Trophoblast cell (in vitro differentiated cells and primary cell): ENCODE data around the gene ST8SIA5.

ENCODE experiments used
- DNase-seq, 2 donors: peaks; one replicate each; pipeline ENCODE4 v3.0.0-alpha.2; 2016
- H2AFZ ChIP-seq: 2 replicates; pipeline ENCODE4 v1.6.1; 2013; ENCODE audit warnings: low read length, moderate library complexity, mild to moderate bottlenecking; ENCODE audit not compliant: insufficient read depth, poor library complexity
- H2AK5ac ChIP-seq: 2 replicates; pipeline ENCODE4 v1.6.1; 2013; ENCODE audit warnings: mild to moderate bottlenecking, low read length
- H2BK120ac ChIP-seq: 2 replicates; pipeline ENCODE4 v1.6.1; 2013; ENCODE audit warnings: low read length, mild to moderate bottlenecking, moderate library complexity; ENCODE audit not compliant: insufficient read depth, poor library complexity
- H2BK12ac ChIP-seq: 2 replicates; pipeline ENCODE4 v1.6.1; 2013; ENCODE audit warnings: mild to moderate bottlenecking, low read length, moderate library complexity
- H2BK5ac ChIP-seq: 2 replicates; pipeline ENCODE4 v1.6.1; 2013; ENCODE audit warnings: low read length, low read depth, moderate library complexity, mild to moderate bottlenecking; ENCODE audit not compliant: poor library complexity
- H3K14ac ChIP-seq: 2 replicates; pipeline ENCODE4 v1.6.1; 2013; ENCODE audit warnings: mild to moderate bottlenecking, low read length
- H3K18ac ChIP-seq: 2 replicates; pipeline ENCODE4 v1.6.1; 2013; ENCODE audit warnings: mild to moderate bottlenecking, low read length
- H3K23ac ChIP-seq: 2 replicates; pipeline ENCODE4 v1.6.1; 2013; ENCODE audit warnings: low read length
- H3K27ac ChIP-seq: 2 replicates; pipeline ENCODE4 v1.5.1; 2013; ENCODE audit warnings: low read depth, mild to moderate bottlenecking, inconsistent platforms, low read length, moderate library complexity
- H3K27me3 ChIP-seq: 2 replicates; pipeline ENCODE4 v1.6.1; 2013; ENCODE audit warnings: inconsistent platforms, mild to moderate bottlenecking, low read length, moderate library complexity; ENCODE audit not compliant: insufficient read depth
- H3K36me3 ChIP-seq, 2 experiments: 1 replicate in 1 of 2; 2 replicates in 1 of 2; pipeline ENCODE4 v1.6.1; 2013; ENCODE audit warnings: low read length in 2 of 2, mild to moderate bottlenecking in 2 of 2, moderate library complexity in 1 of 2; ENCODE audit not compliant: insufficient read depth in 2 of 2, control insufficient read depth in 1 of 2
- H3K4ac ChIP-seq: 2 replicates; pipeline ENCODE4 v1.6.1; 2013; ENCODE audit warnings: low read depth, mild to moderate bottlenecking, low read length, moderate library complexity
- H3K4me1 ChIP-seq, 2 experiments: 1 replicate in 1 of 2; 2 replicates in 1 of 2; pipeline ENCODE4 v1.6.1; 2013; ENCODE audit warnings: low read length in 2 of 2, mild to moderate bottlenecking in 2 of 2, moderate library complexity in 1 of 2; ENCODE audit not compliant: insufficient read depth in 2 of 2, control insufficient read depth in 1 of 2
- H3K4me2 ChIP-seq: 2 replicates; pipeline ENCODE4 v1.6.1; 2013; ENCODE audit warnings: inconsistent platforms, mild to moderate bottlenecking, low read length, moderate library complexity
- H3K4me3 ChIP-seq: 2 replicates; pipeline ENCODE4 v1.5.1; 2013; ENCODE audit warnings: mild to moderate bottlenecking, low read depth, low read length, inconsistent platforms
- H3K79me1 ChIP-seq: one replicate; pipeline ENCODE4 v1.6.1; 2013; ENCODE audit warnings: low read length
- H3K79me2 ChIP-seq: 2 replicates; pipeline ENCODE4 v1.6.1; 2013; ENCODE audit warnings: low read length, mild to moderate bottlenecking; ENCODE audit not compliant: control insufficient read depth, insufficient read depth, poor library complexity
- H3K9ac ChIP-seq: 2 replicates; pipeline ENCODE4 v1.6.1; 2013; ENCODE audit warnings: mild to moderate bottlenecking, low read length
- H3K9me3 ChIP-seq: 2 replicates; pipeline ENCODE4 v1.6.1; 2013; ENCODE audit warnings: low read depth, mild to moderate bottlenecking, control low read depth, inconsistent platforms, low read length; ENCODE audit not compliant: insufficient read depth
- H4K12ac ChIP-seq: 2 replicates; pipeline ENCODE4 v1.6.1; 2013; ENCODE audit warnings: low read depth, mild to moderate bottlenecking, low read length, moderate library complexity
- H4K8ac ChIP-seq: 2 replicates; pipeline ENCODE4 v1.6.1; 2013; ENCODE audit warnings: low read depth, mild to moderate bottlenecking, low read length, moderate library complexity
- H4K91ac ChIP-seq: one replicate; pipeline ENCODE4 v1.6.1; 2013; ENCODE audit warnings: low read depth, mild to moderate bottlenecking, low read length, moderate library complexity
- WGBS: extraction: QIAGEN DNeasy Blood & Tissue Kit; methylation state at CpG from one replicate; pipeline ENCODE4 v1.1.7; 2013; ENCODE audit warnings: missing lambda C conversion rate; ENCODE audit not compliant: insufficient read length, insufficient coverage; ENCODE audit errors: extremely low coverage; 5-methylcytosine and 5-hydroxymethylcytosine counted together

ST8SIA5 gene

DNA sequence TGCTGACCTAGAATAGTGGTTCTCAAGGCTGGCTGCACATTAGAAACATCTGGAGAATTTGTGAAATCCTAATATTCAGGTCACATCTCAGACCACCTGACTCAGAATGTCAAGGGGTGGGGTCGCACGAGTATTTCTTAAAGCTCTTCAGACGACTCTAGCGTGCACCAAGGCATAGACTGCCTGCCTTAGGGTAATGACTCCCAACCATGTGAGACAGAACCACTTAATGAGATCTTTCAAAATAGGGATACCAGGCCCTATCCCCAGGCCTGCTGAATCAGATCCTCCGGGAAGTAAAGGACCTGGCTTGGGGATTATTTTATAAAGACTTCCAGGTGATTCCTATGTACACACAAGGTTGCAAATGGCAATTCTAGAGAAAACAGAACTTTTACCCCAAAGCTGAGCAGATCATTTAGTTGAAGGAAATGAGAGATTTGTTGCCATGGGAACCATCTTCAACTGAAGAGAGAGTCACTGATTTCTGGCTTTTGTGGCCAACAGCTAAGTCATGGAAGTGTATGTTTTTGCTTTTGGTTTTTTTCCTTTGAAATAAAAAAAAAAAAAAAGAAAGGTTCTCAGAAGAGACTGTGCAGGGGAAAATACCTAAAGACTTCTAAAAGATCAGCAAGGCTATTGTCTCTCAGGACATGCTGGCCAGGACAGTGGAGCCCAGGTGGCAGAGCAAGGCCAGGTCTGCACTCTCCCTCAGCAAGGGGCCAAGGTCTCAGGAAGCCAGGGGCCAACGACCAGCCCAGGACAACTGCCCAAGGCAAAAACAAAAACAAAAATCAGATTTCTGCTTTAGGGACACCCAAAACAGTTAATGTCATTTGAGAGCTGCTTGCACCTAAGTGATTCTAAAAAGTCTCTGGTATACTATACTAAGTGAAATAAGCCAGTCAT is 84.5 kb downstream of the ST8SIA5 start:
- no peaks in the 10 kb centered on the region for H3K79me1 ChIP-seq
- WGBS = no CpG with 5 or more reads among the region's 6 CpGs
- H3K36me3 ChIP-seq = no peaks in the 10 kb centered on the region
- H2BK12ac ChIP-seq = no peak overlapping the region
- DNase-seq = no peak
- H3K9me3 ChIP-seq = peaks cover 2% of the 10 kb centered on the region
- H2BK5ac ChIP-seq = no peak overlapping the region
- no peak overlapping the region for H4K12ac ChIP-seq
- H3K27me3 ChIP-seq = no peaks in the 10 kb centered on the region
- no peak overlapping the region for H3K18ac ChIP-seq
- H3K9ac ChIP-seq = no peak overlapping the region
- H3K79me2 ChIP-seq = no peaks in the 10 kb centered on the region
- no peak overlapping the region for H3K14ac ChIP-seq
- H3K23ac ChIP-seq = no peak overlapping the region
- no peak overlapping the region for H2AFZ ChIP-seq
- H4K8ac ChIP-seq = no peak overlapping the region
- no peak overlapping the region for H3K27ac ChIP-seq
- no peak overlapping the region for H3K4ac ChIP-seq
- no peak overlapping the region for H2AK5ac ChIP-seq
- no peak overlapping the region for H3K4me2 ChIP-seq
- H3K4me3 ChIP-seq = no peak overlapping the region
- H2BK120ac ChIP-seq = no peak overlapping the region
- H3K4me1 ChIP-seq = no peaks in the 10 kb centered on the region
- no peak overlapping the region for H4K91ac ChIP-seq

GRCh38 chr18:46668694-46669093 is 88.2 kb downstream of the ST8SIA5 start:
- H4K91ac ChIP-seq = no peak overlapping the region
- H3K27ac ChIP-seq = no peak overlapping the region
- no peak overlapping the region for H3K23ac ChIP-seq
- no peak overlapping the region for H4K12ac ChIP-seq
- no peak overlapping the region for H2BK5ac ChIP-seq
- H2AFZ ChIP-seq = no peak overlapping the region
- no peaks in the 10 kb centered on the region for H3K79me1 ChIP-seq
- H3K9ac ChIP-seq = no peak overlapping the region
- no peak overlapping the region for H2BK12ac ChIP-seq
- H3K4me3 ChIP-seq = no peak overlapping the region
- H4K8ac ChIP-seq = no peak overlapping the region
- H3K36me3 ChIP-seq = no peaks in the 10 kb centered on the region
- H3K14ac ChIP-seq = no peak overlapping the region
- no peaks in the 10 kb centered on the region for H3K27me3 ChIP-seq
- H3K79me2 ChIP-seq = no peaks in the 10 kb centered on the region
- no peak overlapping the region for H3K4me2 ChIP-seq
- H2BK120ac ChIP-seq = no peak overlapping the region
- WGBS = no CpG with 5 or more reads among the region's 6 CpGs
- no peak for DNase-seq
- H3K9me3 ChIP-seq = peaks cover under 1% of the 10 kb centered on the region
- H3K4me1 ChIP-seq = no peaks in the 10 kb centered on the region
- no peak overlapping the region for H3K4ac ChIP-seq
- H3K18ac ChIP-seq = no peak overlapping the region
- H2AK5ac ChIP-seq = no peak overlapping the region

DNA sequence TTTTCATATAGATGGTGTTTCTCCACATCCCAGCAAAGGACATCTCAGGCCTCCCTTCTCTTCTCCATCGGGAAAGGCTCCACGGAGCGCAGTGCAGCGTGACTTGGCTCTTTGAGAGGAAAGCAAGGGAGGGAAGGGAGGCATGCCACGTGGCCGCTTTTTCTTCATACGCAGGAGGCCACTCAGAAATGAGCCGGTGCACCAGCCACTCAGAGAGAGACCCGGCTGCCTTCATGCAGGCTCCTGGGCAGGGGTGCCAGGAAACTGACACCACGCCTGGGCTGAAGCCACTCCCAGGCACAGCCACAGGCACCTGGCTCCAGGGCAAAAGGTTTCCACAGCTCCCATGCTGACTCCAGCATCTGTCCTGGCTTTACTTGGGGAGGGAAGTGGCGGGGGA is 88.7 kb downstream of the ST8SIA5 start:
- no peak for DNase-seq
- no peak overlapping the region for H2AFZ ChIP-seq
- H4K8ac ChIP-seq = no peak overlapping the region
- no peak overlapping the region for H3K18ac ChIP-seq
- H3K4me3 ChIP-seq = no peak overlapping the region
- no peak overlapping the region for H2BK12ac ChIP-seq
- no peak overlapping the region for H3K4me2 ChIP-seq
- no peak overlapping the region for H3K14ac ChIP-seq
- H3K27ac ChIP-seq = no peak overlapping the region
- no peak overlapping the region for H2BK120ac ChIP-seq
- H3K27me3 ChIP-seq = no peaks in the 10 kb centered on the region
- no peaks in the 10 kb centered on the region for H3K4me1 ChIP-seq
- H4K91ac ChIP-seq = no peak overlapping the region
- H3K23ac ChIP-seq = no peak overlapping the region
- WGBS = no CpG with 5 or more reads among the region's 11 CpGs
- H2BK5ac ChIP-seq = no peak overlapping the region
- no peak overlapping the region for H3K4ac ChIP-seq
- no peaks in the 10 kb centered on the region for H3K79me1 ChIP-seq
- no peak overlapping the region for H3K9ac ChIP-seq
- no peaks in the 10 kb centered on the region for H3K36me3 ChIP-seq
- H4K12ac ChIP-seq = no peak overlapping the region
- no peak overlapping the region for H2AK5ac ChIP-seq
- no peaks in the 10 kb centered on the region for H3K79me2 ChIP-seq
- no peaks in the 10 kb centered on the region for H3K9me3 ChIP-seq

- Histone ChIP-seq H3K18ac (no peak overlapping the region), H3K23ac (no peak overlapping the region), H3K14ac (no peak overlapping the region), H3K4me3 (no peak overlapping the region), H3K9me3 (peaks cover 2% of the 10 kb centered on the region), H2BK12ac (no peak overlapping the region), H3K4ac (no peak overlapping the region), H4K8ac (no peak overlapping the region), H3K4me1 (no peaks in the 10 kb centered on the region), H3K79me1 (no peaks in the 10 kb centered on the region), H2BK5ac (no peak overlapping the region), H3K4me2 (no peak overlapping the region), H3K27me3 (no peaks in the 10 kb centered on the region), H3K9ac (no peak overlapping the region), H2BK120ac (no peak overlapping the region), H3K27ac (no peak overlapping the region), H3K36me3 (no peaks in the 10 kb centered on the region), H4K12ac (no peak overlapping the region), H2AFZ (no peak overlapping the region), H2AK5ac (no peak overlapping the region), H4K91ac (no peak overlapping the region), H3K79me2 (no peaks in the 10 kb centered on the region)
- no peak for DNase-seq
- no CpG with 5 or more reads among the region's 1 CpG for WGBS
These were observed 93.3 kb downstream of the ST8SIA5 start for GRCh38 chr18:46663539-46663938.
